CD8-positive, alpha-beta memory T cell (primary cell): Measurements from ENCODE around the gene CALD1. TPM values are rescaled to one million over a fixed set of nuclear protein-coding genes. Genes with fewer than 3 reads are reported as not detected.

Experiments used
- CTCF ChIA-PET: fragments of 350-600 bp; sonication (Branson Sonifier 250); formaldehyde crosslinking; loops from one replicate; lab custom pipeline; 2021; ENCODE audit warnings: antibody characterized with exemption; lab: Charles Lee
- POLR2A ChIA-PET: fragments of 350-600 bp; sonication (Branson Sonifier 250); formaldehyde crosslinking; loops from one replicate; lab custom pipeline; 2021; ENCODE audit warnings: antibody characterized with exemption; lab: Charles Lee
- DNase-seq, 5 donors: peaks; one replicate each; pipeline versions ENCODE4 v3.0.0 to v3.0.0-alpha.2; 2020 to 2022; ENCODE audit warnings: mixed read lengths in 1 of 5
- H3K27ac ChIP-seq: one replicate; pipeline ENCODE4 v1.7.0; 2013; ENCODE audit warnings: low read depth, mild to moderate bottlenecking, low read length, moderate library complexity
- H3K27me3 ChIP-seq: 2 replicates; pipeline ENCODE4 v1.7.0; 2013; ENCODE audit warnings: low read length, mild to moderate bottlenecking; ENCODE audit not compliant: insufficient read depth, poor library complexity, severe bottlenecking
- H3K36me3 ChIP-seq: 2 replicates; pipeline ENCODE4 v1.7.0; 2013; ENCODE audit warnings: mild to moderate bottlenecking, low read length, moderate library complexity; ENCODE audit not compliant: insufficient read depth
- H3K4me1 ChIP-seq: 2 replicates; pipeline ENCODE4 v1.7.0; 2013; ENCODE audit warnings: mild to moderate bottlenecking, low read length, moderate library complexity; ENCODE audit not compliant: insufficient read depth
- H3K4me3 ChIP-seq: 2 replicates; pipeline ENCODE4 v1.7.0; 2013; ENCODE audit warnings: mild to moderate bottlenecking, low read length
- H3K9me3 ChIP-seq: 2 replicates; pipeline ENCODE4 v1.7.0; 2013; ENCODE audit warnings: mild to moderate bottlenecking, low read length
- H3K27ac Mint-ChIP-seq, 8 donors: one replicate each; pipeline ENCODE4 v1.8.0; 2020 to 2021; ENCODE audit warnings: mixed read lengths in 8 of 8, mild to moderate bottlenecking in 6 of 8, inconsistent platforms in 3 of 8, moderate library complexity in 3 of 8
- H3K27me3 Mint-ChIP-seq, 2 donors: one replicate each; pipeline ENCODE4 v1.8.0; 2020 to 2021; ENCODE audit warnings: mixed read lengths in 2 of 2, mild to moderate bottlenecking in 1 of 2, moderate library complexity in 1 of 2
- H3K36me3 Mint-ChIP-seq, 3 donors: one replicate each; pipeline ENCODE4 v1.8.0; 2020 to 2021; ENCODE audit warnings: mixed read lengths in 3 of 3, inconsistent platforms in 1 of 3, mild to moderate bottlenecking in 1 of 3
- H3K4me1 Mint-ChIP-seq, 3 donors: one replicate each; pipeline ENCODE4 v1.8.0; 2020 to 2021; ENCODE audit warnings: mixed read lengths in 3 of 3, inconsistent platforms in 1 of 3, mild to moderate bottlenecking in 1 of 3
- H3K4me3 Mint-ChIP-seq, 7 donors: one replicate each; pipeline ENCODE4 v1.8.0; 2020 to 2021; ENCODE audit warnings: mixed read lengths in 7 of 7, mild to moderate bottlenecking in 6 of 7, moderate library complexity in 4 of 7, inconsistent platforms in 2 of 7
- H3K9me3 Mint-ChIP-seq, 5 donors: one replicate each; pipeline ENCODE4 v1.8.0; 2020 to 2022; ENCODE audit warnings: mixed read lengths in 5 of 5, mild to moderate bottlenecking in 3 of 5, moderate library complexity in 2 of 5, inconsistent platforms in 1 of 5
- polyA plus RNA-seq: library from polyadenylated mRNA; unstranded; fragments of 300-500 nt; fragmentation: Illumina TruSeq; gene quantifications from one replicate; pipeline ENCODE4 v1.2.3, GENCODE V29; 2021
- total RNA-seq, 2 experiments: library from RNA; stranded (reverse); gene quantifications; one replicate each; pipeline ENCODE4 v1.2.3, GENCODE V29; 2021

The CALD1 gene
- total and polyA plus RNA-seq, 3 experiments from 2014 or later: 3.1 to 3.3 TPM; not detected in 1

- no peak for DNase-seq
- H3K9me3 Mint-ChIP-seq: no peaks in the 10 kb centered on the region
- POLR2A ChIA-PET: no interaction called here
- Histone ChIP-seq H3K4me1 (peaks cover 7% of the 10 kb centered on the region), H3K4me3 (no peak overlapping the region), H3K27me3 (no peaks in the 10 kb centered on the region), H3K9me3 (no peaks in the 10 kb centered on the region), H3K27ac (no peak overlapping the region), H3K36me3 (no peaks in the 10 kb centered on the region)
- peaks cover 4 to 5% (median 5%) of the 10 kb centered on the region in 3 donors for H3K4me1 Mint-ChIP-seq
- H3K4me3 Mint-ChIP-seq: no peak overlapping the region
- H3K36me3 Mint-ChIP-seq: no peaks in the 10 kb centered on the region
- no peak overlapping the region for H3K27ac Mint-ChIP-seq
- CTCF ChIA-PET: interaction anchor here (1.3 to 1.5 kb wide), 2 partner anchors 10 to 310 kb away, joined by 3 to 5 read pairs; no protein-coding TSS in a partner anchor
- H3K27me3 Mint-ChIP-seq: peaks cover 3 to 8% of the 10 kb centered on the region in 2 donors
These were observed 163.4 kb downstream of the CALD1 start for GRCh38 chr7:134942690-134943466.

- Histone ChIP-seq H3K4me1 (peaks cover 7% of the 10 kb centered on the region), H3K27ac (no peak overlapping the region), H3K9me3 (no peaks in the 10 kb centered on the region), H3K36me3 (no peaks in the 10 kb centered on the region), H3K27me3 (no peaks in the 10 kb centered on the region), H3K4me3 (no peak overlapping the region)
- Mint-ChIP-seq H3K27me3 (peaks cover 3 to 8% of the 10 kb centered on the region in 2 donors), H3K9me3 (no peaks in the 10 kb centered on the region), H3K36me3 (no peaks in the 10 kb centered on the region), H3K4me3 (no peak overlapping the region), H3K27ac (no peak overlapping the region), H3K4me1 (peaks cover 4 to 5% (median 5%) of the 10 kb centered on the region in 3 donors)
- DNase-seq: no peak
- CTCF ChIA-PET: interaction anchor here (0.7 kb wide), 1 partner anchor 195 kb away, joined by 3 read pairs; no protein-coding TSS in a partner anchor
- POLR2A ChIA-PET: no interaction called here
These were observed 164.5 kb downstream of the CALD1 start for GRCh38 chr7:134943785-134944400.

- Histone ChIP-seq H3K4me3 (no peak overlapping the region), H3K9me3 (no peaks in the 10 kb centered on the region), H3K27ac (no peak overlapping the region), H3K4me1 (peaks cover 7% of the 10 kb centered on the region), H3K36me3 (no peaks in the 10 kb centered on the region), H3K27me3 (no peaks in the 10 kb centered on the region)
- peaks cover 4 to 5% (median 5%) of the 10 kb centered on the region in 3 donors for H3K4me1 Mint-ChIP-seq
- ChIA-PET POLR2A (interaction anchor here (0.7 kb wide), 1 partner anchor 338 kb away, joined by 3 read pairs; no protein-coding TSS in a partner anchor), CTCF (no interaction called here)
- H3K27ac Mint-ChIP-seq: no peak overlapping the region
- H3K36me3 Mint-ChIP-seq: no peaks in the 10 kb centered on the region
- DNase-seq: no peak
- no peaks in the 10 kb centered on the region for H3K9me3 Mint-ChIP-seq
- H3K4me3 Mint-ChIP-seq: no peak overlapping the region
- peaks cover 5 to 12% of the 10 kb centered on the region in 2 donors for H3K27me3 Mint-ChIP-seq
These were observed 166.3 kb downstream of the CALD1 start for GRCh38 chr7:134945691-134946090.

DNA sequence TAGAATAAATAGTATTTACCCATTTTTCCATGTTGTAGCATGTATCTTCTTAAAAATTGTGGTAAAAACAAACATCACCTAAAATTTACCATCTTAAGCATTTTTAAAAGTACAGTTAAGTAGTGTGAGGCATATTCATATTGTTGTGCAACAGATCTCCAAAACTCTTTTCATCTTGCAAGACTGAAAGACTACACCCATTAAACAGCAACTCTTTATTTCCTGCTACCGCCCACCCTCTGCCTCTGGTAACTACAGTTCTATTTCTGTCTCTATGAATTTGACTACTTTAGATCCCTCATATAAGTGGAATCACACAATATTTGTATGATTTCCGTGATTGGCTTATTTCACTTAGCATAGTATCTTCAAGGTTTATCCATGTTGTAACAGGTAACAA is 166.8 kb downstream of the CALD1 start:
- H3K36me3 ChIP-seq: no peaks in the 10 kb centered on the region
- Mint-ChIP-seq H3K36me3 (no peaks in the 10 kb centered on the region), H3K4me1 (peaks cover 4 to 5% (median 5%) of the 10 kb centered on the region in 3 donors), H3K9me3 (no peaks in the 10 kb centered on the region), H3K27ac (peak overlapping the region in 1 of 8 donors; percentile 5), H3K4me3 (no peak overlapping the region), H3K27me3 (peaks cover 5 to 12% of the 10 kb centered on the region in 2 donors)
- H3K4me1 ChIP-seq: peaks cover 7% of the 10 kb centered on the region
- no peaks in the 10 kb centered on the region for H3K27me3 ChIP-seq
- POLR2A ChIA-PET: no interaction called here
- DNase-seq: peak in 1 of 5 donors; percentile 18
- H3K27ac ChIP-seq: no peak overlapping the region
- CTCF ChIA-PET: no interaction called here
- no peak overlapping the region for H3K4me3 ChIP-seq
- H3K9me3 ChIP-seq: no peaks in the 10 kb centered on the region

GRCh38 chr7:134947329-134947728 is 167.9 kb downstream of the CALD1 start:
- CTCF ChIA-PET: no interaction called here
- no peaks in the 10 kb centered on the region for H3K9me3 Mint-ChIP-seq
- no peak overlapping the region for H3K27ac ChIP-seq
- peaks cover 5 to 12% of the 10 kb centered on the region in 2 donors for H3K27me3 Mint-ChIP-seq
- H3K9me3 ChIP-seq: no peaks in the 10 kb centered on the region
- peaks cover 4 to 5% (median 5%) of the 10 kb centered on the region in 3 donors for H3K4me1 Mint-ChIP-seq
- POLR2A ChIA-PET: no interaction called here
- peaks cover 7% of the 10 kb centered on the region for H3K4me1 ChIP-seq
- H3K27ac Mint-ChIP-seq: no peak overlapping the region
- no peak overlapping the region for H3K4me3 Mint-ChIP-seq
- no peaks in the 10 kb centered on the region for H3K36me3 ChIP-seq
- DNase-seq: no peak
- no peaks in the 10 kb centered on the region for H3K36me3 Mint-ChIP-seq
- no peaks in the 10 kb centered on the region for H3K27me3 ChIP-seq
- no peak overlapping the region for H3K4me3 ChIP-seq

GRCh38 chr7:134947831-134948230 is 168.4 kb downstream of the CALD1 start:
- Histone ChIP-seq H3K4me3 (no peak overlapping the region), H3K36me3 (no peaks in the 10 kb centered on the region), H3K4me1 (peaks cover 7% of the 10 kb centered on the region), H3K9me3 (no peaks in the 10 kb centered on the region), H3K27ac (no peak overlapping the region), H3K27me3 (no peaks in the 10 kb centered on the region)
- H3K27me3 Mint-ChIP-seq: peaks cover 5 to 12% of the 10 kb centered on the region in 2 donors
- H3K9me3 Mint-ChIP-seq: no peaks in the 10 kb centered on the region
- CTCF ChIA-PET: no interaction called here
- POLR2A ChIA-PET: no interaction called here
- DNase-seq: no peak
- peaks cover 4 to 5% (median 5%) of the 10 kb centered on the region in 3 donors for H3K4me1 Mint-ChIP-seq
- no peak overlapping the region for H3K4me3 Mint-ChIP-seq
- H3K27ac Mint-ChIP-seq: no peak overlapping the region
- no peaks in the 10 kb centered on the region for H3K36me3 Mint-ChIP-seq

- CTCF ChIA-PET: no interaction called here
- no peaks in the 10 kb centered on the region for H3K36me3 ChIP-seq
- H3K9me3 Mint-ChIP-seq: no peaks in the 10 kb centered on the region
- H3K4me3 Mint-ChIP-seq: no peak overlapping the region
- H3K9me3 ChIP-seq: no peaks in the 10 kb centered on the region
- no peak for DNase-seq
- H3K4me1 Mint-ChIP-seq: peaks cover 4 to 5% (median 5%) of the 10 kb centered on the region in 3 donors
- H3K4me3 ChIP-seq: no peak overlapping the region
- peaks cover 7% of the 10 kb centered on the region for H3K4me1 ChIP-seq
- no peaks in the 10 kb centered on the region for H3K36me3 Mint-ChIP-seq
- no peak overlapping the region for H3K27ac ChIP-seq
- H3K27ac Mint-ChIP-seq: no peak overlapping the region
- H3K27me3 Mint-ChIP-seq: peaks cover 5 to 12% of the 10 kb centered on the region in 2 donors
- POLR2A ChIA-PET: no interaction called here
- H3K27me3 ChIP-seq: no peaks in the 10 kb centered on the region
These were observed 168.8 kb downstream of the CALD1 start for GRCh38 chr7:134948246-134948645.

GRCh38 chr7:134948736-134949135 is 169.3 kb downstream of the CALD1 start:
- no peak overlapping the region for H3K4me3 Mint-ChIP-seq
- Histone ChIP-seq H3K9me3 (no peaks in the 10 kb centered on the region), H3K4me3 (no peak overlapping the region), H3K36me3 (no peaks in the 10 kb centered on the region), H3K27ac (no peak overlapping the region), H3K4me1 (peaks cover 7% of the 10 kb centered on the region), H3K27me3 (no peaks in the 10 kb centered on the region)
- H3K36me3 Mint-ChIP-seq: no peaks in the 10 kb centered on the region
- peaks cover 4 to 5% (median 5%) of the 10 kb centered on the region in 3 donors for H3K4me1 Mint-ChIP-seq
- no peaks in the 10 kb centered on the region for H3K9me3 Mint-ChIP-seq
- CTCF ChIA-PET: no interaction called here
- peaks cover 6 to 12% of the 10 kb centered on the region in 2 donors for H3K27me3 Mint-ChIP-seq
- DNase-seq: no peak
- no peak overlapping the region for H3K27ac Mint-ChIP-seq
- POLR2A ChIA-PET: no interaction called here
